Non-pigmented ciliary epithelial cell (primary cell): ENCODE data around the gene CAVIN2.

Experiments used
- DNase-seq: peaks from one replicate; pipeline ENCODE4 v3.0.0-alpha.2; 2010; ENCODE audit warnings: low read depth

The CAVIN2 gene

GRCh38 chr2:191864628-191865374 is 17.9 kb upstream of the CAVIN2 start:
- DNase-seq = no peak

GRCh38 chr2:191863988-191864387 is 17.1 kb upstream of the CAVIN2 start:
- no peak for DNase-seq

GRCh38 chr2:191862156-191862775 is 15.4 kb upstream of the CAVIN2 start:
- DNase-seq = no peak

GRCh38 chr2:191860760-191861466 is 14.0 kb upstream of the CAVIN2 start:
- DNase-seq = no peak

- DNase-seq = no peak
These were observed 12.8 kb upstream of the CAVIN2 start for GRCh38 chr2:191859681-191860080.

GRCh38 chr2:191857886-191858285 is 11.0 kb upstream of the CAVIN2 start:
- no peak for DNase-seq

GRCh38 chr2:191857259-191857805 is 10.4 kb upstream of the CAVIN2 start:
- DNase-seq = no peak

- DNase-seq = no peak
These were observed 9.4 kb upstream of the CAVIN2 start for GRCh38 chr2:191856111-191856876.

- no peak for DNase-seq
These were observed 8.5 kb upstream of the CAVIN2 start for GRCh38 chr2:191855382-191855781.

GRCh38 chr2:191854382-191855372 is 7.8 kb upstream of the CAVIN2 start:
- no peak for DNase-seq

GRCh38 chr2:191853843-191854242 is 7.0 kb upstream of the CAVIN2 start:
- DNase-seq = no peak

- no peak for DNase-seq
These were observed 4.3 kb upstream of the CAVIN2 start for GRCh38 chr2:191851158-191851557.

- DNase-seq = no peak
These were observed 2.2 kb upstream of the CAVIN2 start for GRCh38 chr2:191848771-191849767.

GRCh38 chr2:191847764-191848163 is 876 bp upstream of the CAVIN2 start:
- DNase-seq = no peak

- DNase-seq = no peak
These were observed 893 bp downstream of the CAVIN2 start for GRCh38 chr2:191845876-191846514.

- no peak for DNase-seq
These were observed 1.6 kb downstream of the CAVIN2 start for GRCh38 chr2:191845248-191845715.

GRCh38 chr2:191844706-191845105 is 2.2 kb downstream of the CAVIN2 start:
- DNase-seq = no peak

- no peak for DNase-seq
These were observed 6.0 kb downstream of the CAVIN2 start for GRCh38 chr2:191840921-191841320.
